ENCODE results near the gene KCTD15. TPM values are rescaled to one million over a fixed set of nuclear protein-coding genes. Genes with fewer than 3 reads are reported as not detected.

Gene KCTD15
- 10.7 and 11.6 TPM in 2 replicates for total RNA-seq
- 5.2 TPM for polyA plus RNA-seq (2012)

- peak; percentile 33 for DNase-seq (ENCODE audit: low read depth)
These were observed at the start of gene KCTD15 for GRCh38 chr19:33796164-33796875. Gene KCTD15, plus strand, starts transcription at chr19:33796870. Its CDS starts 3,585 bp downstream, at chr19:33800455.

GRCh38 chr19:33747273-33747672 is 49.4 kb upstream of the KCTD15 start:
- no peak for DNase-seq (ENCODE audit: low read depth)

GRCh38 chr19:33748231-33748630 is 48.4 kb upstream of the KCTD15 start:
- no peak for DNase-seq (ENCODE audit: low read depth)

GRCh38 chr19:33749016-33749415 is 47.7 kb upstream of the KCTD15 start:
- no peak for DNase-seq (ENCODE audit: low read depth)

- DNase-seq (ENCODE audit: low read depth) = no peak
These were observed 47.0 kb upstream of the KCTD15 start for GRCh38 chr19:33749619-33750175.

- DNase-seq (ENCODE audit: low read depth) = no peak
These were observed 45.9 kb upstream of the KCTD15 start for GRCh38 chr19:33750587-33751435.

GRCh38 chr19:33751436-33751770 is 45.3 kb upstream of the KCTD15 start:
- DNase-seq (ENCODE audit: low read depth) = no peak

GRCh38 chr19:33752018-33752800 is 44.5 kb upstream of the KCTD15 start:
- no peak for DNase-seq (ENCODE audit: low read depth)

GRCh38 chr19:33752945-33753344 is 43.7 kb upstream of the KCTD15 start:
- DNase-seq (ENCODE audit: low read depth) = no peak

- DNase-seq (ENCODE audit: low read depth) = no peak
These were observed 42.3 kb upstream of the KCTD15 start for GRCh38 chr19:33754361-33754760.

- DNase-seq (ENCODE audit: low read depth) = no peak
These were observed 41.3 kb upstream of the KCTD15 start for GRCh38 chr19:33755099-33756035.

GRCh38 chr19:33756177-33756576 is 40.5 kb upstream of the KCTD15 start:
- DNase-seq (ENCODE audit: low read depth) = no peak

GRCh38 chr19:33758541-33759013 is 38.1 kb upstream of the KCTD15 start:
- peak; percentile 4 for DNase-seq (ENCODE audit: low read depth)

- no peak for DNase-seq (ENCODE audit: low read depth)
These were observed 37.3 kb upstream of the KCTD15 start for GRCh38 chr19:33759356-33759755.

GRCh38 chr19:33763633-33764371 is 32.9 kb upstream of the KCTD15 start:
- DNase-seq (ENCODE audit: low read depth) = no peak

GRCh38 chr19:33766623-33767022 is 30.0 kb upstream of the KCTD15 start:
- DNase-seq (ENCODE audit: low read depth) = no peak

GRCh38 chr19:33767898-33768413 is 28.7 kb upstream of the KCTD15 start:
- DNase-seq (ENCODE audit: low read depth) = peak; percentile 15

GRCh38 chr19:33769208-33769607 is 27.5 kb upstream of the KCTD15 start:
- no peak for DNase-seq (ENCODE audit: low read depth)

- no peak for DNase-seq (ENCODE audit: low read depth)
These were observed 26.6 kb upstream of the KCTD15 start for GRCh38 chr19:33770107-33770506.

All from myocyte (in vitro differentiated cells).